Mucosa of gallbladder (tissue), 1 donor: ENCODE measurements around the gene REEP1. TPM values are rescaled to one million over a fixed set of nuclear protein-coding genes. Genes with fewer than 3 reads are reported as not detected.

Source experiments
- DNase-seq: peaks from one replicate; pipeline ENCODE4 v3.0.0-alpha.2; 2020; ENCODE audit warnings: low spot score
- total RNA-seq: library from RNA; stranded (reverse); gene quantifications from one replicate; pipeline ENCODE4 v1.2.1, GENCODE V29; 2021
- donor health status: DM: no; HTN: no; CAD: no.

Gene REEP1
- total RNA-seq, 1 donor from 2014 or later, result 21.2 TPM

DNA sequence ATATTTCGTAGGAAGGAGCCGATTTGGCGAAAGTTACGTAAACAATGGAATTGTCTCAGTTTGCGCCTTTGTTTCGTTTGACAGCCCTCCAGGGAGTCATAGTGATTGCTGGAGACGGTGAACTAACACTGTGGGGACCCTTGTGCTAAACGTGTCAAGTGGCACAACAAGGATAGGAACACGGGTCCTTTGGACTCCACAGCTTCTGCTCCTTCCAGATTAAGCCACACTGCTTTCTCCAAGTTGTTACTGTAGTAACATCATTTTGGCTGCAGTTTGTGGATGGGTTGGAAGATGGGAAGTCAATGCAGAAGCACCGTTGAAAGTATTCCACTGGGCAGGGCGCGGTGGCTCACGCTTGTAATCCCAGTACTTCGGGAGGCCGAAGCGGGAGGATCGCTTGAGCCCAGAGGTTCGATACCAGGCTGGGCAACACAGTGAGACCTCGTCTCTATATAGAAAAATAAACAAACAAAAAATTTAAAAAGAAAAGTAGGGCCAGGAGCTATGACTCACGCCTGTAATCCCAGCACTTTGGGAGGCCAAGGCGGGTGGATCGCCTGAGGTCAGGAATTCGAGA is 141.5 kb downstream of the REEP1 start:
- DNase-seq, result no peak

GRCh38 chr2:86195055-86195807 is 142.2 kb downstream of the REEP1 start, which contains the start of gene IMMT:
IMMT (minus strand) TSS chr2:86195462; CDS start chr2:86195382, 80 bp downstream.
- peak; percentile 95 for DNase-seq

DNA sequence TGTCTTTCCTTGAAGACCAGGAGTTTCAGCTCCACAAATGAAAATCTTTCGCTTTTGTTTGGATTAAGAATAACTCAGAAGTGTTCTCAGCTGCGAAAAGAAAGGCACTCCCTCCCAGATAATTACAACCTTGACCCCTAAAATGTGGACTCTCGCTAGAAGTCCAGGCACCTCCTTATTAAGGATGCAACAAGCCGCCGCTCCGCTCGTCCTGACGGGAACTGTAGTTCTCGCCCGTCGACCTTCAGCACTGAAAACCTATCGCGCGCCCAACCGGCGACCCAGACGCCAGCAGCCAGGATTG is 142.7 kb downstream of the REEP1 start:
- DNase-seq, result no peak

- DNase-seq, result no peak
Measured at GRCh38 chr2:86193901-86194567, 143.4 kb downstream of the REEP1 start.

GRCh38 chr2:86189782-86190416 is 147.5 kb downstream of the REEP1 start:
- DNase-seq, result no peak

- DNase-seq, result no peak
Measured at GRCh38 chr2:86186431-86186830, 151.0 kb downstream of the REEP1 start.

DNA sequence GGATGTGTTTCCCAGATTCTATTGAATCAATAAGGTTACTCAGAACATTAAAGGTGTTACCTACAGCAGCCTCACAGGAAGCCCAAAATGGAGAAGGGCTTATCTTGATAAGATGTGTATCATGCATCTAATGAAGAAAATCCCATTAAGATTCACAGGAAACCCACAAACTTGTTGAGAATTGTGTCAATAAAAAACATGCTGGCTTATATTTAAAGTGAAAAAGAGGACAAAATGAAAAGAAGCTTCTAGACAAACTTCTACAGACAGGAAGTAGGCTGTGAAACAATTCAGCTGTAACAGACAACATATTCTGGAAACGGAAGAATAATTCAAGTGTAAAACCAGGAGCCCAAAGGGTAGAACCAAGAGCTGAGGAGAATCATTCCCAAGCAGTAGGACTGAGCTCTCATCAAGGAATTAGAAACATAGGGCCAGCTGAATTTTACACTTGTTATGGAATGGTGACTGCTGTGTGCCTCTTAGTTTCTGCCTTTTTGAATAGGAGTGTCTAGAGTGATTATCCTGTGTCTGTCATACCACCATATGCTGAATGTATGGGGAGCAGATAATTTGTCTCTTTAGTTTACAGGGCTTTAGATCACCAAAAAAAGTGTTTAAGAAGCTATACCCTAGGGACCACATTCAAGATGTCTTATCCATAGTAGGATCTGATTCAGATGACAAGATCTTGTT is 151.8 kb downstream of the REEP1 start:
- no peak for DNase-seq

DNA sequence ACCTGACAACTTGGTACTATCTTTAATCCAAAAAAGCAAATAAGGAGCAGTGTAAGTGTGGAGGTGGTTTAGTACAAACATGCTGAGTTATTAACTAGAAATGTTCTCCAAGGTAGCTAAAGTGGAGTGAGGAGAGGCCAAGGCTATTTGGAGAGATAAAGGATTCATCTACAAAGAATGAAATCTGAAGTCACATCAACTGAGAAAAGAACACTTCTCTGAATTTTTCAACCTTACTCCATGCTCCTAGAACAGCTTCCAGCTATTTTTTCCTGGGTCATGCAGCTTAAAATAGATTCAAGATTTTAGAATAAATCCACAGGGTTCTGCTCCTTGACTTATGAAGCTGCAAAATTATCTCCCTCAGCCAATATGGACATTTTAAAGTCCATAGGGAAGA is 160.8 kb downstream of the REEP1 start:
- no peak for DNase-seq

DNA sequence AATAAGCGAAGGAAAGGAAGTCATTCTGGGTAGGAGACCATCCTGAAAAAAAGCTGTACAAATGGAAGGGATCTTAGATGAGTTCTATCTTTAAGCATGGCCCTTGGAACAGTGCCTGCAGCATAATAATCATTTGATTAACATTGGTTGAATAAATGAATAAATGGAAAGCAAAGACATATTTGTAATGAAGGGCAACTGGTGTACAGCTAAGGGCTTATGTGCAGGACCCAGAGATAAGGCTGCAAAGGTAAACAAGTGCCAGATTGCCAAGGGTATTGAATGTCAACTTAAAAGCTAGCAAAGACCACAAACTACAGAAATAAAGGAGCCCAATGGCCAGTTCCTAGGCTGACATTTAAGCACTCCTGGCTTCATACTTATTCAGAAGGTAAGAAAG is 161.6 kb downstream of the REEP1 start:
- DNase-seq, result no peak

GRCh38 chr2:86174445-86174844 is 163.0 kb downstream of the REEP1 start:
- DNase-seq, result no peak

- DNase-seq, result no peak
Measured at GRCh38 chr2:86172610-86173009, 164.8 kb downstream of the REEP1 start.

GRCh38 chr2:86171295-86171694 is 166.1 kb downstream of the REEP1 start:
- no peak for DNase-seq

GRCh38 chr2:86170449-86170848 is 167.0 kb downstream of the REEP1 start:
- no peak for DNase-seq

Other genes starting within 250 kb of the REEP1 start
- gene POLR1A, start 231.7 kb downstream of the REEP1 start, total RNA-seq, result 23.1 TPM
- 64.0 TPM for gene PTCD3, start 231.4 kb downstream of the REEP1 start, total RNA-seq
- 74.7 TPM for gene IMMT, start 142.2 kb downstream of the REEP1 start, total RNA-seq
- 39.5 TPM for gene MRPL35, start 138.2 kb downstream of the REEP1 start, total RNA-seq
- 87.4 TPM for gene KDM3A, start 103.7 kb upstream of the REEP1 start, total RNA-seq
- gene CHMP3, start 225.8 kb upstream of the REEP1 start, total RNA-seq, result 142 TPM